HG03097 (cell line): ENCODE measurements around the gene HCN1.

Experiments
- ATAC-seq: cut with Tn5 transposase; IDR thresholded peaks from one replicate; pipeline ENCODE4 v1.9.1; 2021; ENCODE audit not compliant: unreplicated experiment, low FRiP score

The HCN1 gene

GRCh38 chr5:45696206-45696836 lies at the start of gene HCN1:
Gene HCN1, minus strand, starts transcription at chr5:45696380.
- ATAC-seq = peak; percentile 95

GRCh38 chr5:45741110-45741509 lies 44.9 kb upstream of the HCN1 start:
- ATAC-seq = no peak

GRCh38 chr5:45737153-45737552 lies 41.0 kb upstream of the HCN1 start:
- no peak for ATAC-seq

DNA sequence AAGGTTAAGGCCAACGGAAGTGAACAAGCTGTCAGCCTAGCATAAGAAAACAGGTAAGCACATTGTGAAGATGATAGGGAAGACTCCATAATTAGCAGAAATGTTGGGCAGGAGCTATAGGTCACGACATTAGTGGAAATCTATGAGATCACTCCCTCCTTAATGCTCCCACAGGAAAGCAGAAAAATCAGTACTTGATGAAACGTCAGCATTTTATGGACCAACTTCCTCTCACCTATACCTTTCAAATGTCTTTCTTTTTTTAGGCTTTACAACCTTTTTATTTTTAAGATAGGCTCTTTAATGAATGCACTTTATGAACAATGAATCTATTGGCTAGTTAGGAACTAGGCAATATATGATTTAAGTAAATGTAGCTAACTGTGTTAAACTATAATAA lies 29.4 kb upstream of the HCN1 start:
- ATAC-seq = no peak

GRCh38 chr5:45697201-45697600 lies 1.0 kb upstream of the HCN1 start:
- ATAC-seq = no peak

DNA sequence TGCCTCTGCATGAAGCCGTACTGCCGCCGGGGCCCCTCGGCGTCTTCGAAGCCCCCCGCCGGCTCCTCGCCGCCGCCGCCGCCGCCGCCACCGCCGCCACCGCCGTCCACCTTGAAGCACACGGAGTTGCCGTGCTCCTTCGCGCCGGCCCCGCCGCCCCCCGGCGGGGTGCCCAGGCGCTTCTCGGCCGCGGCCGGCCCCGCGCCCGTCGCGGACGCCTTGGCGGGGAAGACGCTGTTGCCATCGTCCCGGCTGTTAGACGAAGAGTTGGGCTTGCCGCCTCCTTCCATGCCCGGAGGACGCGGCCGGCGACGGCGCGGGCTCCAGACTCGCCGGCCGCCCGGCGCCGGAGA lies 400 bp downstream of the HCN1 start:
- ATAC-seq = no peak

DNA sequence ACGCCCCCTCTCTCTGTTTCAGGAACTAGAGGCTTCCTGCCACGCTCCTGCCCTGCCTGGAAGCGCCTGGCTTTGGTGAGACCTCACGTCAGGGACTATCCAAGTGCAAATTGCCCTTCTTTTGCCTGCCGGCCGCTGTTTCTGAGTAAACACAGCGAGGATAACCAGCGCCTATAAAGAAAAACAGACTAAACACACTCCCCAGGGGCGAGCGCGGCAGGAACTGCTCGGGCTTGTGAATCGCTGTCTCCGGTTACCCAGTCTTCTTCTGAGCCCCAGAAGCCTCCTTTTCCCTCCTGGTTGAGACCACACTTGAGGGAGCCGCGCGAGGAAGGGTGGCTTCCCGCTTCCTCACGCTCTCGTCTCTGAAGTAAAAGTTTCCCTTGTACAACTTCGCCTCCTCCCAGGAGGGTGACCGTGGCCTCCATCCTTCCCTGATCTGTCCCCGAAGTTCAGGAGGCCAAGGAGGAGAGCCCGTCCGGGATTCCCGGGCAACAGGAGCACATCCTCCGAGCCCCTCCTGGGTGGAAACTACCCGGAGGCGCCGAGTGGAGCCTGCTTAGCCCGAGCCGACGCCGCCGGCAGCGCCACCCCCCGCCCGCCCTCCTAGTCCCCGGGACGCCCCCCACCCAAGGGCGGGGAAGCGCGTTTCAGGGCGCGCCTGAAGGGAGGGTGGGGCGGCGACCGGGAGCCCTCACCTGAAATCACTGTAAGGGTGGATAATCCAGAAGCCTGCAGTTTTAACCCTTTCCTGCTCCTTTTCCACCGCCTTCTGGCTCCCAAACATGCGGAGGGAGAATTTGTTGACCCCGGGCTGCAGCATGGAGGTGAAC lies 993 bp downstream of the HCN1 start:
- no peak for ATAC-seq

GRCh38 chr5:45694255-45694814 lies 1.8 kb downstream of the HCN1 start:
- no peak for ATAC-seq

DNA sequence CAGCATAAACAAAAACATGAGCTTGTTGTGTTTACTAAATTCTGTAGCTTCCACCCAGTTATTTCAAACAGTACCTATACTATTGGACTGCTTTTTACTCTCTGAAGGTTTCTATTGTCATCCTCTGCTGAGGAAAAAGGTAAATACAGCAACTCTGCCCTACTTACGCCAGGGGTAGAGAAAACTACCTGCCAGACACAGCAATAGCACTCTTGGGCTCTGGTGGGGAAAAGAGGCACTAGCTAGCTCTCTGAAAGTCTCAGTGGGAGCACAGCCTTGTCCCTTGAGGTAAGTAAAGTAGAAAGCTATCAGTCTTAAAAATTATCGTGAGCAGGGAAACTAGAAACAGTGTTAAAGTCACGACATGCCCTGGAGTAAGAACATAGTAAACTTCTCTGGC lies 3.7 kb downstream of the HCN1 start:
- no peak for ATAC-seq

- ATAC-seq = no peak
These were observed 4.5 kb downstream of the HCN1 start for GRCh38 chr5:45691656-45692055.

DNA sequence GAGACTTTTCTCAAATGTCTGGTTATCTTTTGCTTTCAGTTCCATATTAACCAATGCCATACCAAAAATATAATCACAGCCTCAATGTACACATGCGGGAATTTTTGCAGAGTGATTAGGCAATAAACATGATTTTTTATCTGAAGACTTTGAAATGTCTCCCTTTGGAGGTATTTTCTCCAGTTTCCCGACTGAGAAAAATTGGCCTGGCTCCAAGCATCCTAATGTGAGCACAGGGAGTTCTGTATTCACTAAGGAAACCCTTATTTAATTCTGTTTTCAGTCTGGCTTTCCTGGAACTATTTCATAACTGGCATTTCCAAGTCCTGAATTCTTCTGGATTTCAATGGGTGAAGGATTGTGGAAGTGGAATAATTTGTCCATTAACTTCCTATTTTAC lies 8.5 kb downstream of the HCN1 start:
- ATAC-seq = no peak

DNA sequence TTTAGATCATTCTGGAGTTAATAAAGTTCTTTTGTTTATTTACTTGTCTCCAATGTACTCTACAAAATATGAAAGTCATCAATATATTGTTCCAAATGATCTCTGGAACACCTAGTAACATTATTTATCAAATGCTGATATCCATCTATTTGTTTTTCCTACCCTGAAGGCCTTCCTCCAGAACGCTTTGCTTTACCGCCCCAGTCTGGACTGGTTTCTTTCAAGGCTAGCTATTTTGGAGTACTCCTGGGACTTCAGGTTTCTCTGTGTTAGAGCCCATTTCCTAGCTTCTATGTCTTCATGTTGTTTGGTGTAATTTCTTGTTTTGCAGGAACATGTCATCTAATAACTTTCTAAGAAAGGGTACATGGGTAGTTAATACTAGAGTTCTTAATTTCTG lies 9.6 kb downstream of the HCN1 start:
- ATAC-seq = no peak

DNA sequence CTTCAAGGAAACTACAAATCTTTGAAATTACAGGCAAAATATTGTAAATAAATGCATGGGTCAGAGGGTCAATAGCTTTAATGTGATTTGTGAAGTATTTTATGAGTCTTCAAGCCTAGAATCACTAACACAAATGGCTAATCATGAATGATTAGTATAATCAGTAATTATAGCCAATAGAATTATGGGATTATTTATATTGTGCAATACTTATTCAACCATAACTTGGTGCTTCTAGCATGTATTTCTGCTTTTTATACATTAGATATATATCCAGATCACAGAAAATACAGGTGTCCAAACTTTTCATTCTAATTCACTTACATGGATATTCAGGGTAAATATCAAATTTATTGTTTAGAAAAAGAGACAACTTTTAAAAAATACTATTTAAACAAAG lies 12.1 kb downstream of the HCN1 start:
- ATAC-seq = no peak

DNA sequence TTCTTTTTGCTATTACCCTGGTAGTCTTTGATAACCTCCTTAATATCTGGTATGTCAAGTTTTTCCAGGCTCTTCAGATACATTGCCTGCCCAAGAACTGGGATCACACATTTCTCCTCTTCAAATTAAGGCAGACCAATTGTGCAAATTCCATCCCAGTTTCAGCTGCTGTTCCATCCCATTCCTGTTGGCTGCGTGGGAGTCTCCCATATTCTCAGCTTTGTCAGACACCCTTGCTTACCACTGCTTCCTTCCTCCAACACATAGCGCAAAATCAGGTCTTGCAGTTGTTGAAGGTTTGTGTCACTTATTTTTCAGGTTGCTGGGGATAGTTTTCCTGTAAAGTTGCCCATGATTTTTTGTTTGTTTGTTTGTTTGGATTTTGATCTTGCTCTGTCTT lies 15.2 kb downstream of the HCN1 start:
- ATAC-seq = no peak

- no peak for ATAC-seq
These were observed 18.7 kb downstream of the HCN1 start for GRCh38 chr5:45677524-45677923.

GRCh38 chr5:45672271-45672670 lies 23.9 kb downstream of the HCN1 start:
- ATAC-seq = no peak

- ATAC-seq = no peak
These were observed 47.4 kb downstream of the HCN1 start for GRCh38 chr5:45648744-45649143.

GRCh38 chr5:45643056-45643455 lies 53.1 kb downstream of the HCN1 start:
- no peak for ATAC-seq

- ATAC-seq = no peak
These were observed 53.8 kb downstream of the HCN1 start for GRCh38 chr5:45642370-45642769.

- no peak for ATAC-seq
These were observed 57.1 kb downstream of the HCN1 start for GRCh38 chr5:45639040-45639439.

DNA sequence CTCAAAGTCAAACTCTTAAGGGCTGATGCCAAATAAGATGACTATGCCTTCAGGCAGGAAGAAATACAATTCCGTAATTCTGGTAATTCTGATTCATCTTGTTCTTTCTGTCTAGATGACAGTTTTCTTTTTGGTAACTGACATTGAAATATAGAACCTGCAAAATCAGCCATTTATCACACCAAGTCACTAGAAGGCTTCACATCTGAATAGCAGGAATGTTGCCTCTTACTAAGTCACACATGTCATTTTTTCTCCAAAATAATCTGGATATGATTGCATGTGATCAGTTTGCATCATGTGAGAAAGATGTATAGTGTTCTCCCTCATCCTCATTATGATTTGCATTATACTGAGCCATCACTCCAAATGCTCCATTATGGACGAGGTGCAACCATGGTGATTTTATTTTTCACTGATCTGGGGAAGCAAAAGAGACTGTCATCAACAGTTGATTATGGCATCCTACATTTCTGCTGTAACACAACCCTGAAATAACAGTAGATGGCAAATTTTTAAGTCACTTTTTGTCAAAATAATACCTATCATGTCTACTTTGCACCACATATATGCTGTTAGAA lies 69.0 kb downstream of the HCN1 start:
- ATAC-seq = no peak

DNA sequence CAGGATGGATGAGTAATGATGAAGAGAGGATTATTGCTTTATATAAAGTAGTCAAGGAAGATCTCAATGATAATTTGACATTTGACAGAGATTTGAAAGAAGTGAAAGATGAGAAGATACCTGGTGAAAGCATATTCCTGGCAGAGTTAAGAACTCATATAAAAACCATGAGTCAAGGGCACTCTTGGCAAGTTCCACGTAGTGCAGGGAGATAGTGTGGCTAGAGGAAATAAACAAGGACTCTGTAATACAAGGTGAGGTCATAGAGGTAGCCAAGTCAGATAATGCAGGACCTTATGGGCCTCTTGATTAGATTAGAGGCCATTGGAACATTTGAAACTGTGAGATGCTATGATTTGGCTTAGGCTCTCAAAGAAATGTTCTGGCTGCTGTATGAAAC lies 72.3 kb downstream of the HCN1 start:
- no peak for ATAC-seq
